ENCODE data around the gene MGRN1. TPM values are rescaled to one million over a fixed set of nuclear protein-coding genes. Genes with fewer than 3 reads are reported as not detected.

MGRN1 gene
- total RNA-seq, 1 donor from 2014 or later: 31.6 TPM

GRCh38 chr16:4666537-4667202 lies 42.0 kb downstream of the MGRN1 start:
- no peak for DNase-seq
- intact Hi-C loops (cut with micrococcal nuclease): no loop called here
- ATAC-seq: no peak

- intact Hi-C loops (cut with micrococcal nuclease): no loop called here
- no peak for ATAC-seq
- DNase-seq: peak; percentile 16
Measured at GRCh38 chr16:4667203-4667963, 42.8 kb downstream of the MGRN1 start.

DNA sequence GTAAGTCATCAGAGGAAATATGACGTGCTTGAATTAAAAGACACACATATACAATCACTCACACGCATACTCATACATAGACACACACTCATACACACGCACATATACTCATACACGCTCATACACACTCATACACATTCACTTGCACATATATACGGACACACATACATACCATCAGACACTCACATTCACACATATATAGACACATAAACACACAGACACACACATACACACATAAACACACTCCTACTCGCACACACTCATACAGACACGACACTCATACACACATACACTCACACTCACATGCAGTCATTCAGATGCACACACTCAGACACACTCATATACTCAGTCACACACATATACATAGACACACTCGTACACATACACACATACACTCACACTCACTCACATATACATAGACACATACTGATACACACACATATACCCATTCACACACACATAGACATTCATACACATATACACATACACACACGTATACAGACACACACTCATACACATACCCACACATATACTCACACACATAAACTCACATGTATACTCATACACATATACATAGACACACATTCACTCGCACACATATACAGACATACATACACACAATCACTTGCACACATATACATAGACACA lies 43.8 kb downstream of the MGRN1 start:
- DNase-seq (no peak), ATAC-seq (no peak)
- intact Hi-C loops (cut with micrococcal nuclease): no loop called here

GRCh38 chr16:4673387-4674046 lies 48.9 kb downstream of the MGRN1 start:
- intact Hi-C loops (cut with micrococcal nuclease): no loop called here
- ATAC-seq (no peak), DNase-seq (peak; percentile 19)

GRCh38 chr16:4674926-4675530 lies 50.4 kb downstream of the MGRN1 start:
- no peak for ATAC-seq
- DNase-seq: no peak
- intact Hi-C loops (cut with micrococcal nuclease): no loop called here

DNA sequence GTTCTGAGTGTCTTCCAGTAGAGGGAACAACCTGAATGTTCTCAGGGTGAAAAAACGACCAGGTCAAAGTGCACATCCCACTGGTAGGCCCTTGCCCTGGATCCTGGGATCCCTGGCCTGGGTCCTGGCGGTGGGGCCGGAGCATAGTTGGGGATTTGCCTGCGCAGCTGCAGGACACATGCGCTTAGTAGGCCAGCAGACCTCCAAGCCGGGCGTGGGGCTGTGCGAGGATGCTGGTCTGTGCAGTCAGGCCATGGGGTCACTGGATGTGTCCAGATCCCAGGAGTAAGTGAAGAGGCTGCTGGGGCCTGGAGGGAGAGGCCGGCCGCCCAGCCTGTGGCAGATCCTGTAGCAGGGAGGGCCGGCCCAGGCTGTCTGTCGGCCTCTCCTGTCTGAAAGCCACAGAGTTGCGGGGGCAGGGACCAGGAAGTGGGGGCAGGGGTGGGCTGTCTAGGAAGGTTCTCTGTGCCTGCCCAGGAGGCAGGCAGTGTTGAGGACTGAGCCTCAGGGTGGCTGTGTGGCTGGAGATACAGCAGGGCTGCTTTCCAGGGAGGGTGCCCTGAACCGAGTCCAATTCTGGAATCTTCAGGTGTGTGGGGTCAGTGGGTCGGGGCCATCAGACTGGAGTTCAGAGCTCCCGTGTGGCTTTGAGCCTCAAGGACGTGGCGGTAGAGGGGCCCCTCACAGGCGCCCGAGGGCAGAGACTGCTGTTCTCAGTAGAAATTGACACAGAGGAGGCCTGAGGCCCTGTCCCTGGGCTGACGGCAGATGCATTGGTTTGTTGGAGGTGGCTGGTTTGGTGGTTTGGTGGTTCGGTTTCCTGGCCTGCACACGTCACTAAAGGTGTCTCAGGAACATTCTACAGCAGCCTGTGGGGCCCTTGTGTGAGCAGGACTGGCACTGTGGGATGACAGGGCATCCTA lies 51.5 kb downstream of the MGRN1 start:
- ATAC-seq: no peak
- intact Hi-C loops (cut with micrococcal nuclease): no loop called here
- peak; percentile 38 for DNase-seq

DNA sequence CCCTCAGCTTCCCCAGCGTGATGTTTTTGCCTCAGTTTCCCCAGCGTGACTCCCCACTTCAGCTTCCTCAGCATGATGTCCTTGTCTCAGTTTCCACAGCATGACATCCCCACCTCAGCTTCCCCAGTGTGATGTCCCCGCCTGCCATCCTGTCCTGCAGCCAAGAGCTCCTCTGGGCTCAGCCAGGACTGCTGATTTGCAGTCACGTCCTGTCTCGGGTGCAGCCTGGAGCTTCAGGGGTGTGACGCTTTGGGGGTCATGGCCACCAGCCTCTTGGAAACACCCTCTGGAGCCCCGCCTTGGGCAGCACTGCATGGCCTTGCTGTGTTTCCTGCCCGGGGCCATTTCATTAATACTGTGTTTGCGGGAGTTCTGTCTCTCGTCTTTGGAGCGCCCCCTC lies 52.2 kb downstream of the MGRN1 start:
- intact Hi-C loops (cut with micrococcal nuclease): no loop called here
- ATAC-seq (peak; percentile 66), DNase-seq (peak; percentile 78)

DNA sequence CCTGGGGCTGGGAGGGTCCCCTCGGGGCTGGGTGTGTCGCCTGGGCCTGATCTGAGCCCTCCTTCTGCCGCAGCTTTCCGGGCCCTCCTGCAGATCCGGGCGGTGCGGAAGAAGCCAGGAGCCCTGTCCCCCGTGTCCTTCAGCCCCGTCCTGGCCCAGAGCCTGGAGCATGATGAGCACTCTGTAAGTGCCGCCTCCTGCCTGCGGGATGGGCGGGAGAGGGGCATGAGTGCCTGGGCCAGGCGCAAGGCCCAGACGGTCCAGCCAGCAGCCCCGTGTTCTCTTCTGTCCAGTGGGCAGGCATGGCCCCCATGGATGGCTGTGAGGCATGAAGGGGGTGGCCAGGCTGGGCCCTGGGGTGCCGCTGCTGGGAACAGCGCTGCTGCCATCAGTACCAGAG lies 52.8 kb downstream of the MGRN1 start:
- ATAC-seq (peak; percentile 81), DNase-seq (peak; percentile 91)
- intact Hi-C loops (cut with micrococcal nuclease): no loop called here

- DNase-seq: peak; percentile 21
- intact Hi-C loops (cut with micrococcal nuclease): no loop called here
- ATAC-seq: no peak
Measured at GRCh38 chr16:4677994-4678393, 53.4 kb downstream of the MGRN1 start.

DNA sequence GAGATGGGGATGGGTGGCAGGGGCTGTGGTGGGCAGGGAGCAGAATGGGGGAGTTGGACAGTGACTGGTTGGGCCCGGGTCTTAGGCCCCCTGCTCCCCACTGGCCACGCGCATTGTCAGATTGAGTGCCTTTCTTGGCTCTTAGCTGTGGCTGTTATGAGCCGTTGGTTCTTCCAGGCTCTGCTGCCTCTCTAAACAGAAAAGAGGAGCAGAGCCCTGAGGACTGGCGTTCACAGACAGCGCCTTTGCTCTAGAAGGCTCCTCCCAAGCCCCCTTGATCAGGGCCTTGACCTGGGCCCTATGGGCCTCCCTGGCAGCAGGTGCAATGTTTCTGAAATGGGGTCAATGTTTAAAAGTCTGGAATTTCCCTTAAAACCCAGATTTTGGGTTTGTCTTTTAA lies 54.0 kb downstream of the MGRN1 start:
- peak; percentile 23 for DNase-seq

GRCh38 chr16:4679156-4679849 lies 54.7 kb downstream of the MGRN1 start:
- peak; percentile 77 for DNase-seq
- intact Hi-C loops (cut with micrococcal nuclease): no loop called here
- no peak for ATAC-seq

More for the DNA sequence above, 54.0 kb downstream of the MGRN1 start:
- intact Hi-C loops (cut with micrococcal nuclease): no loop called here
- ATAC-seq: no peak

DNA sequence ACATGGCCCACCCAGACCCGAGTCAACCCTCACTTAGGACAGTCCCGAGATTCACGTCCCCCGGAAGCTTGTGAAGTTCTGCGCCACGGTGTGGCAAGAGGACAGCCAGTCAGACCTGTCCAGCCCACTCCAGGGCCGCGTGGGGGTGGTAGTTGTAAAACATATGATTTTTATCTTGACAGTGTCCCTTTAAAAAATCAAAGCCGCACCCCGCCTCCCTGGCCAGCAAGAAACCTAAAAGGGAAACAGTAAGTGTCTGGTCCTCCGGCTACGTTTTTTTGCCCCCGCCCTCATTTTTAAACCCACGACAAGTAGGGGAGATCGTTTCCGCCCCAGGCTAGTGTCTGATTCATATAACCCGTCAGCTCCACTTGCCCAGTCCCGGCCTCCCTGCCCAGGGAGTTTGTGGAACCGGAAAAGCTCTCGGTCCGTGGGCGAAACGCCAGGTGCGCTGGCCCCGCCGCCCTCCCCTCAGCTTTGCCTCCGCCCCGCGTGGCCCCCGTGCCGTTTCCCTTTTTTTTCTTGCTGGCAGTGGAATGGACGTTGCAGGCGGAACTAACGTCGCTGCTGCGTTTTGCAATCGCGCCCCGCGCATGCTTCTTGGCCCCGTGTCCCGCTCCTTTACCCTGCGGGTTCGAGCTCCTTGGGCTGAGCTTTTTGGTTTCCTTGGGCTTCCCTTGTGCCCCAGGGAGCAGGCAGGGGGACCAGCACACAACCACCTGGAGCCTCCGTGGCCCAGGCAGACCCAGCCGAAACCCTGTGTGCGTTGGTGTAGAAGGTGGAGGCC lies 55.4 kb downstream of the MGRN1 start:
- intact Hi-C loops (cut with micrococcal nuclease): no loop called here
- DNase-seq (peak; percentile 83), ATAC-seq (peak; percentile 2)

GRCh38 chr16:4680673-4681470 lies 56.2 kb downstream of the MGRN1 start:
- DNase-seq (peak; percentile 88), ATAC-seq (peak; percentile 66)
- intact Hi-C loops (cut with micrococcal nuclease): no loop called here

GRCh38 chr16:4681471-4682083 lies 57.0 kb downstream of the MGRN1 start:
- ATAC-seq (no peak), DNase-seq (no peak)
- intact Hi-C loops (cut with micrococcal nuclease): no loop called here

- ATAC-seq (no peak), DNase-seq (peak; percentile 25)
- intact Hi-C loops (cut with micrococcal nuclease): no loop called here
Measured at GRCh38 chr16:4682084-4682591, 57.5 kb downstream of the MGRN1 start.
